Astrocyte (in vitro differentiated cells and primary cell): Measurements from ENCODE around the gene RPS27L.

Experiments used
- EZH2 ChIP-seq: IDR thresholded peaks from 2 replicates; pipeline ENCODE4 v1.6.1; 2012; ENCODE audit warnings: mild to moderate bottlenecking, low read length, inconsistent platforms; ENCODE audit not compliant: insufficient read depth
- TF ChIP-seq, protein P1 (sequence below): IDR thresholded peaks from 2 replicates; pipeline ENCODE4 v1.5.1; 2011; ENCODE audit warnings: low read depth, mild to moderate bottlenecking, inconsistent platforms, low read length, moderate library complexity; ENCODE audit not compliant: insufficient read depth

DNA sequence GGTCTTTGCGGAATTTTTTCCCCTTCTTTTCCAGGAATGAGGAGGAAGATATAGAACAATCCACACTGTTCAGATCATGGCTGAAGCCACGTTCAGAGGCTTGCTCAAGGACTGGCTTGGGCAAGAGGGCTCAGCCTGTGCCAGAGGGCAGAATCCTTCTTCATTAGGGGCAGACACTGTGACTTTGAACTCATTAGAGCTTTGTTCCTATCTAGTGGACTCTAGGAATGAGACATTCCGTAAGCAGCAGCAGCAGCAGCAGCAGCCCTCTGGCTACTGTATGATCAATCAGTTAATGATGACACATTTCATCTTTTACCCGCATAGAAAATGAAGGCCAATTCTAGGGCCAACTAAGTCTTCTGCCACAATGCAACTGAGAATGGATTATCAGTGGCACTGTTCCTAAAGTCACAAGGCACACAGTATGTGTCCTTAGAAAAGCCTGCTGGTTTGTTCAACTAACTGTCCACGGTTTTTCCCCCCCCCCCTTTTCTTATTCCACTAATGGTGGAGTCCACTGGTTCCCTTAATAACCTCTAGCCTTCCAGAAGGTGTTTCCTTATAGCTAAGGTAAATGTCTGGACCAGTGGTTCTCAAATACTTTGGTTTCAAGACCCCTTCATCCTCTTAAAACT, 30.4 kb upstream of the RPS27L start:
- TF ChIP-seq, protein P1, sequence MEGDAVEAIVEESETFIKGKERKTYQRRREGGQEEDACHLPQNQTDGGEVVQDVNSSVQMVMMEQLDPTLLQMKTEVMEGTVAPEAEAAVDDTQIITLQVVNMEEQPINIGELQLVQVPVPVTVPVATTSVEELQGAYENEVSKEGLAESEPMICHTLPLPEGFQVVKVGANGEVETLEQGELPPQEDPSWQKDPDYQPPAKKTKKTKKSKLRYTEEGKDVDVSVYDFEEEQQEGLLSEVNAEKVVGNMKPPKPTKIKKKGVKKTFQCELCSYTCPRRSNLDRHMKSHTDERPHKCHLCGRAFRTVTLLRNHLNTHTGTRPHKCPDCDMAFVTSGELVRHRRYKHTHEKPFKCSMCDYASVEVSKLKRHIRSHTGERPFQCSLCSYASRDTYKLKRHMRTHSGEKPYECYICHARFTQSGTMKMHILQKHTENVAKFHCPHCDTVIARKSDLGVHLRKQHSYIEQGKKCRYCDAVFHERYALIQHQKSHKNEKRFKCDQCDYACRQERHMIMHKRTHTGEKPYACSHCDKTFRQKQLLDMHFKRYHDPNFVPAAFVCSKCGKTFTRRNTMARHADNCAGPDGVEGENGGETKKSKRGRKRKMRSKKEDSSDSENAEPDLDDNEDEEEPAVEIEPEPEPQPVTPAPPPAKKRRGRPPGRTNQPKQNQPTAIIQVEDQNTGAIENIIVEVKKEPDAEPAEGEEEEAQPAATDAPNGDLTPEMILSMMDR = no peak
- no peak for TF ChIP-seq EZH2
